KG1 (cell line): Measurements from ENCODE around the gene TTYH2.
A peak's percentile ranks its signal among the peaks of the same experiment; 100 is the strongest.
"Not testable (repeated sequence)": the region's sequence is repeated elsewhere in the genome, so short reads cannot be mapped to it uniquely, and the experiment has no call there.

Experiments
- DNase-seq: peaks from one replicate; lab custom pipeline; 2025; lab: John Stamatoyannopoulos, UW

The TTYH2 gene

GRCh38 chr17:74212913-74213791 lies at the start of gene TTYH2:
Gene TTYH2, plus strand, starts transcription at chr17:74213571. Its CDS starts 17 bp downstream, at chr17:74213588.
- peak; percentile 55 for DNase-seq

- no peak for DNase-seq
These were observed 49.5 kb upstream of the TTYH2 start for GRCh38 chr17:74163836-74164235.

GRCh38 chr17:74164446-74165045 lies 48.8 kb upstream of the TTYH2 start:
- no peak for DNase-seq

GRCh38 chr17:74165797-74166365 lies 47.5 kb upstream of the TTYH2 start:
- no peak for DNase-seq

GRCh38 chr17:74170924-74171323 lies 42.4 kb upstream of the TTYH2 start:
- no peak for DNase-seq

- DNase-seq: no peak
These were observed 40.7 kb upstream of the TTYH2 start for GRCh38 chr17:74172700-74173099.

- DNase-seq: peak; percentile 23
These were observed 36.8 kb upstream of the TTYH2 start for GRCh38 chr17:74176546-74177001.

- no peak for DNase-seq
These were observed 36.3 kb upstream of the TTYH2 start for GRCh38 chr17:74177018-74177450.

- DNase-seq: no peak
These were observed 33.8 kb upstream of the TTYH2 start for GRCh38 chr17:74179576-74179975.

- DNase-seq: no peak
These were observed 33.0 kb upstream of the TTYH2 start for GRCh38 chr17:74180336-74180735.

- no peak for DNase-seq
These were observed 32.0 kb upstream of the TTYH2 start for GRCh38 chr17:74181341-74181740.

GRCh38 chr17:74182041-74182723 lies 31.2 kb upstream of the TTYH2 start:
- DNase-seq: no peak

- no peak for DNase-seq
These were observed 30.0 kb upstream of the TTYH2 start for GRCh38 chr17:74183411-74183810.

GRCh38 chr17:74185571-74186185 lies 27.7 kb upstream of the TTYH2 start:
- DNase-seq: no peak

GRCh38 chr17:74186498-74186897 lies 26.9 kb upstream of the TTYH2 start:
- no peak for DNase-seq

GRCh38 chr17:74187761-74188160 lies 25.6 kb upstream of the TTYH2 start:
- DNase-seq: no peak

GRCh38 chr17:74188687-74189086 lies 24.7 kb upstream of the TTYH2 start:
- DNase-seq: not testable (repeated sequence)

- DNase-seq: no peak
These were observed 23.2 kb upstream of the TTYH2 start for GRCh38 chr17:74190154-74190553.

GRCh38 chr17:74190807-74191406 lies 22.5 kb upstream of the TTYH2 start:
- DNase-seq: no peak

GRCh38 chr17:74192950-74193781 lies 20.2 kb upstream of the TTYH2 start:
- no peak for DNase-seq

- DNase-seq: no peak
These were observed 18.7 kb upstream of the TTYH2 start for GRCh38 chr17:74194682-74195081.
